ENCODE measurements around the gene HNRNPF. TPM values are rescaled to one million over a fixed set of nuclear protein-coding genes. Genes with fewer than 3 reads are reported as not detected.

The HNRNPF gene
- total RNA-seq, 4 donors from 2014 or later: 86.2 to 211 (median 142) TPM

GRCh38 chr10:43399320-43400310 lies 9.4 kb downstream of the HNRNPF start:
- Histone ChIP-seq H3K4me3 (no peak overlapping the region), H3K27me3 (no peaks in the 10 kb centered on the region), H3K9me3 (no peaks in the 10 kb centered on the region), H3K4me1 (peaks cover 9 to 12% of the 10 kb centered on the region in 2 donors), H3K36me3 (no peaks in the 10 kb centered on the region), H3K27ac (no peak overlapping the region)
- DNase-seq: no peak
- no peak for TF ChIP-seq POLR2A (IDR thresholded peaks at IDR 0.05)
- intact Hi-C loops (cut with DNase I; ENCODE audit: low total_unique reads): no loop called here

GRCh38 chr10:43398939-43399319 lies 10.1 kb downstream of the HNRNPF start:
- no peak overlapping the region for H3K27ac ChIP-seq
- intact Hi-C loops (cut with DNase I; ENCODE audit: low total_unique reads): no loop called here
- no peaks in the 10 kb centered on the region for H3K27me3 ChIP-seq
- peaks cover 9 to 12% of the 10 kb centered on the region in 2 donors for H3K4me1 ChIP-seq
- H3K4me3 ChIP-seq: no peak overlapping the region
- no peaks in the 10 kb centered on the region for H3K36me3 ChIP-seq
- TF ChIP-seq, protein P1, sequence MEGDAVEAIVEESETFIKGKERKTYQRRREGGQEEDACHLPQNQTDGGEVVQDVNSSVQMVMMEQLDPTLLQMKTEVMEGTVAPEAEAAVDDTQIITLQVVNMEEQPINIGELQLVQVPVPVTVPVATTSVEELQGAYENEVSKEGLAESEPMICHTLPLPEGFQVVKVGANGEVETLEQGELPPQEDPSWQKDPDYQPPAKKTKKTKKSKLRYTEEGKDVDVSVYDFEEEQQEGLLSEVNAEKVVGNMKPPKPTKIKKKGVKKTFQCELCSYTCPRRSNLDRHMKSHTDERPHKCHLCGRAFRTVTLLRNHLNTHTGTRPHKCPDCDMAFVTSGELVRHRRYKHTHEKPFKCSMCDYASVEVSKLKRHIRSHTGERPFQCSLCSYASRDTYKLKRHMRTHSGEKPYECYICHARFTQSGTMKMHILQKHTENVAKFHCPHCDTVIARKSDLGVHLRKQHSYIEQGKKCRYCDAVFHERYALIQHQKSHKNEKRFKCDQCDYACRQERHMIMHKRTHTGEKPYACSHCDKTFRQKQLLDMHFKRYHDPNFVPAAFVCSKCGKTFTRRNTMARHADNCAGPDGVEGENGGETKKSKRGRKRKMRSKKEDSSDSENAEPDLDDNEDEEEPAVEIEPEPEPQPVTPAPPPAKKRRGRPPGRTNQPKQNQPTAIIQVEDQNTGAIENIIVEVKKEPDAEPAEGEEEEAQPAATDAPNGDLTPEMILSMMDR (IDR thresholded peaks at IDR 0.05): no peak
- no peak for TF ChIP-seq POLR2A (IDR thresholded peaks at IDR 0.05)
- DNase-seq: no peak
- no peaks in the 10 kb centered on the region for H3K9me3 ChIP-seq

DNA sequence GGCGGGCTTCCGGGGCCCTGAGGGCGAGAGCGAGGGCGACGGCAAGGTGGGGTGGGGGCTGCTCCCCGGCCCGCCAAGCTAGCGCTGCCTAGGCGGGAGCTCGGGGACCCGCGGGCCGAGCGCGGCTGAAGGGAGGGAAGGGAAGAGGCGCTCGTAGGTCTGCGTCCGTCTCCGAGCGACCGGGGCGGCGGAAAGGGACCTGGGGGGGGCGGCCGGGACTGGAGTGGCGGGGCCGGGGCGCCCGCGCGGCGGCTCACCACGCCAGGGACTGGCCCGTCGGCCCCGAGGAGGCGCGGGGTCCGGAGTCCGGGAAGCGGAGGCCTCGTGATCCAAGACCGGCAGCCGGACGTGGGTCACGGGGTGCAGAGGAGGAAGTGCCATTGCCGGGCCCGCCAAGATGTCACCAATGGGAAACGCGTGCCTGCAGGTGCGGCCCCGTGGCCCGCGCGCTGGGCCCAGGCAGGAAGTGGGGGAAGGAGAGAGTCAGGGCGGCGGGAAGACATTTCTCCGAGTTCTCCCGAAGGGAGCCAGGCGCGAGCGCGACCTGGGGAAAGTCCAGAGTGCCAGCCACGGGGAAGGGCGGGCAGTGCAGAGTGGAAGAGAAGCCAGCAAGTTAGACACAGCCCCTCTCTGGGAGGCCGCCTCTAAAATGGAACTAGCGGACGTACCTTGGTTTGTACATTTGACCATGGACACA lies 11.9 kb downstream of the HNRNPF start:
- Histone ChIP-seq H3K9me3 (no peaks in the 10 kb centered on the region), H3K4me1 (peaks cover 9 to 12% of the 10 kb centered on the region in 2 donors), H3K36me3 (no peaks in the 10 kb centered on the region), H3K4me3 (peak overlapping the region; percentile 46 to 82), H3K27ac (peak overlapping the region; percentile 95 to 99), H3K27me3 (no peaks in the 10 kb centered on the region)
- intact Hi-C loops (cut with DNase I; ENCODE audit: low total_unique reads): no loop called here
- DNase-seq: peak; percentile 72 to 81
- TF ChIP-seq, protein P1 (IDR thresholded peaks at IDR 0.05): no peak
- TF ChIP-seq POLR2A (IDR thresholded peaks at IDR 0.05): peak; percentile 28 to 53

- Histone ChIP-seq H3K27ac (peak overlapping the region; percentile 95 to 99), H3K4me3 (peak overlapping the region; percentile 46 to 82), H3K9me3 (no peaks in the 10 kb centered on the region), H3K27me3 (no peaks in the 10 kb centered on the region), H3K36me3 (no peaks in the 10 kb centered on the region), H3K4me1 (peaks cover 9 to 12% of the 10 kb centered on the region in 2 donors)
- peak; percentile 73 to 76 for DNase-seq
- intact Hi-C loops (cut with DNase I; ENCODE audit: low total_unique reads): no loop called here
- TF ChIP-seq, protein P1 (IDR thresholded peaks at IDR 0.05): no peak
- peak in 1 of 2 donors; percentile 7 for TF ChIP-seq POLR2A (IDR thresholded peaks at IDR 0.05)
These were observed 12.7 kb downstream of the HNRNPF start for GRCh38 chr10:43396061-43396927.

DNA sequence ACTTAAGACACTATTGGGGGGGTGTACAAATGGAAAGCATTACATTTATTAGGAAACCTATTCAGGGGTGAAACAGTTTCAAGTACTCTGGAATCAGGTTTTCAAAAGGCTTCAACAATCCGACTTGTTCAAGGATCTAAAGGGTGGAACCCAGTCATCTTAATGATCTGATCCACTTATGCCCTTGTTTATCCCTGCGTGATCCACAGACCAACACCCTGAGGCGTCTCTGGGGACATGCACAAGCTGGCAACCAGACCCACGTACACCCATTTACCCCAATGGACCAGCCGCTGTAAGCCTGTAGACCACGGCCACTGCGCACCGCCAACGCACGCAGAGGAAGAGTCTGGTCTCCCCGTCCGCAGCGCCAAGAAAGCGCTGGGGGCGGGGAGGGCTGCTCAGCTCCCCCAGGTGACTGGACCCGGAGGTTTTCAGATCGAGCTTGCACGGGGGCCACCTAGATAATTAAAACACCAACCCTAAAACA lies 13.4 kb downstream of the HNRNPF start:
- Histone ChIP-seq H3K9me3 (no peaks in the 10 kb centered on the region), H3K27me3 (no peaks in the 10 kb centered on the region), H3K4me3 (peak overlapping the region; percentile 46 to 82), H3K27ac (peak overlapping the region; percentile 95 to 99), H3K36me3 (no peaks in the 10 kb centered on the region), H3K4me1 (peaks cover 9 to 12% of the 10 kb centered on the region in 2 donors)
- intact Hi-C loops (cut with DNase I; ENCODE audit: low total_unique reads): no loop called here
- peak in 1 of 2 donors; percentile 21 for DNase-seq
- TF ChIP-seq, protein P1 (IDR thresholded peaks at IDR 0.05): no peak
- no peak for TF ChIP-seq POLR2A (IDR thresholded peaks at IDR 0.05)
